H1 (cell line): ENCODE results near the gene KLHDC1. TPM values are rescaled to one million over a fixed set of nuclear protein-coding genes. Genes with fewer than 3 reads are reported as not detected.
A peak's percentile ranks its signal among the peaks of the same experiment; 100 is the strongest.

Source experiments
- CTCF ChIA-PET: fragments of 300-600 bp; sonication (Branson Sonifier 250); formaldehyde crosslinking; loops from one replicate; lab custom pipeline; 2021; ENCODE audit not compliant: partially characterized antibody; lab: Charles Lee
- POLR2A ChIA-PET: fragments of 300-600 bp; sonication (Branson Sonifier 250); formaldehyde crosslinking; loops from one replicate; lab custom pipeline; 2021; ENCODE audit warnings: inconsistent platforms; ENCODE audit not compliant: partially characterized antibody; lab: Charles Lee
- DNase-seq, 2 experiments: peaks; one replicate each; pipeline versions ENCODE4 v3.0.0 to v3.0.0-alpha.2; 2010 to 2022; ENCODE audit warnings: low spot score in 2 of 2, low read depth in 1 of 2, mixed read lengths in 1 of 2
- FAIRE-seq: peaks from 2 replicates; lab custom pipeline; 2011; peaks lifted over from hg19 to GRCh38; lab: Jason Lieb, UNC
- H2AFZ ChIP-seq: 2 replicates; pipeline ENCODE4 v1.8.1; 2012; ENCODE audit warnings: low read length, inconsistent platforms
- H2AK5ac ChIP-seq: 2 replicates; pipeline ENCODE4 v1.6.1; 2013; ENCODE audit warnings: low read depth, low read length
- H2BK120ac ChIP-seq: replicated peaks from 2 replicates; pipeline ENCODE3; 2013; ENCODE audit warnings: low read depth, low read length, inconsistent platforms
- H2BK12ac ChIP-seq: 2 replicates; pipeline ENCODE4 v1.6.1; 2013; ENCODE audit warnings: low read depth, low read length
- H2BK15ac ChIP-seq: 2 replicates; pipeline ENCODE4 v1.6.1; 2013; ENCODE audit warnings: low read length
- H2BK20ac ChIP-seq: 2 replicates; pipeline ENCODE4 v1.6.1; 2013; ENCODE audit warnings: low read length
- H2BK5ac ChIP-seq: 2 replicates; pipeline ENCODE4 v1.6.1; 2013; ENCODE audit warnings: low read depth, low read length
- H3K14ac ChIP-seq: 2 replicates; pipeline ENCODE4 v1.6.1; 2013; ENCODE audit warnings: inconsistent platforms; ENCODE audit not compliant: insufficient read length
- H3K18ac ChIP-seq: 2 replicates; pipeline ENCODE4 v1.6.1; 2013; ENCODE audit warnings: low read length; ENCODE audit errors: extremely low read depth
- H3K23ac ChIP-seq: 2 replicates; pipeline ENCODE4 v1.6.1; 2013; ENCODE audit warnings: inconsistent platforms; ENCODE audit not compliant: insufficient read length
- H3K23me2 ChIP-seq: 2 replicates; pipeline ENCODE4 v1.6.1; 2013; ENCODE audit warnings: low read depth, low read length
- H3K27ac ChIP-seq: 2 replicates; pipeline ENCODE4 v1.6.1; 2011; ENCODE audit warnings: low read depth, low read length, inconsistent platforms
- H3K27me3 ChIP-seq, 4 experiments: replicated peaks in 1 of 4; 1 replicate in 1 of 4; 2 replicates in 3 of 4; pipeline versions ENCODE4 v1.6.1 to v1.8.1; 2011 to 2013; ENCODE audit warnings: low read length in 3 of 4, mild to moderate bottlenecking in 3 of 4, inconsistent platforms in 2 of 4, mixed read lengths in 2 of 4, moderate library complexity in 1 of 4; ENCODE audit not compliant: control insufficient read depth in 3 of 4, insufficient read depth in 3 of 4; ENCODE audit errors: extremely low read depth in 1 of 4
- H3K36me3 ChIP-seq, 4 experiments: 2 replicates each; pipeline versions ENCODE4 v1.6.1 to v1.8.1; 2011 to 2013; ENCODE audit warnings: mild to moderate bottlenecking in 4 of 4, low read length in 3 of 4, moderate library complexity in 2 of 4, control low read depth in 1 of 4, inconsistent platforms in 1 of 4; ENCODE audit not compliant: insufficient read depth in 4 of 4, control insufficient read depth in 2 of 4
- H3K4ac ChIP-seq: replicated peaks from 2 replicates; pipeline ENCODE3; 2013; ENCODE audit warnings: low read length, low read depth, mixed read lengths, inconsistent platforms; ENCODE audit not compliant: insufficient read length
- H3K4me1 ChIP-seq, 4 experiments: replicated peaks in 1 of 4; 1 replicate in 1 of 4; 2 replicates in 3 of 4; pipeline versions ENCODE4 v1.6.1 to v1.8.1; 2011 to 2013; ENCODE audit warnings: low read length in 3 of 4, inconsistent platforms in 2 of 4, mixed read lengths in 1 of 4; ENCODE audit not compliant: insufficient read depth in 4 of 4, control insufficient read depth in 3 of 4
- H3K4me2 ChIP-seq, 2 experiments: 2 replicates each; pipeline versions ENCODE4 v1.6.1 to v1.8.1; 2011 to 2013; ENCODE audit warnings: low read depth in 2 of 2, low read length in 2 of 2, control low read depth in 1 of 2, inconsistent platforms in 1 of 2, mild to moderate bottlenecking in 1 of 2; ENCODE audit not compliant: insufficient read depth in 1 of 2
- H3K4me3 ChIP-seq, 4 experiments: fragments of 200-600, 300-600 bp in 1 of 4; sonication (generic), shearing (Covaris generic), sonication (Bioruptor Twin) in 1 of 4; 2 replicates each; pipeline versions ENCODE4 v1.5.1 to v1.8.1; 2011 to 2016; ENCODE audit warnings: low read length in 4 of 4, low read depth in 3 of 4, control low read depth in 2 of 4, inconsistent platforms in 2 of 4, mild to moderate bottlenecking in 2 of 4, mixed read lengths in 1 of 4, moderate library complexity in 1 of 4; ENCODE audit not compliant: insufficient read depth in 2 of 4; ENCODE audit errors: extremely low read depth in 1 of 4
- H3K56ac ChIP-seq: replicated peaks from 2 replicates; pipeline ENCODE3; 2013; ENCODE audit warnings: low read depth, mild to moderate bottlenecking, mixed read lengths, low read length, inconsistent platforms; ENCODE audit not compliant: insufficient read length
- H3K79me1 ChIP-seq: 2 replicates; pipeline ENCODE4 v1.6.1; 2013; ENCODE audit warnings: low read depth, low read length, control low read depth
- H3K79me2 ChIP-seq, 2 experiments: 2 replicates each; pipeline versions ENCODE4 v1.6.1 to v1.8.1; 2012 to 2013; ENCODE audit warnings: low read length in 2 of 2, mild to moderate bottlenecking in 2 of 2, inconsistent platforms in 1 of 2; ENCODE audit not compliant: insufficient read depth in 2 of 2, control insufficient read depth in 1 of 2
- H3K9ac ChIP-seq, 4 experiments: replicated peaks in 1 of 4; 1 replicate in 1 of 4; 2 replicates in 3 of 4; pipeline versions ENCODE4 v1.6.1 to v1.8.1; 2011 to 2013; ENCODE audit warnings: low read depth in 3 of 4, low read length in 3 of 4, control low read depth in 2 of 4, mild to moderate bottlenecking in 2 of 4, moderate library complexity in 2 of 4, inconsistent platforms in 1 of 4; ENCODE audit errors: extremely low read depth in 1 of 4
- H3K9me3 ChIP-seq, 2 experiments: 2 replicates each; pipeline versions ENCODE4 v1.6.1 to v1.8.1; 2012 to 2013; ENCODE audit warnings: mild to moderate bottlenecking in 2 of 2, moderate library complexity in 2 of 2, control low read depth in 1 of 2, inconsistent platforms in 1 of 2, low read depth in 1 of 2, low read length in 1 of 2, mixed read lengths in 1 of 2; ENCODE audit not compliant: insufficient read depth in 2 of 2
- H4K20me1 ChIP-seq, 2 experiments: replicated peaks in 1 of 2; 2 replicates each; pipeline versions ENCODE3 to v1.8.1; 2011 to 2013; ENCODE audit warnings: inconsistent platforms in 2 of 2, low read length in 2 of 2, mild to moderate bottlenecking in 1 of 2; ENCODE audit not compliant: insufficient read depth in 2 of 2, control insufficient read depth in 1 of 2
- H4K5ac ChIP-seq: 2 replicates; pipeline ENCODE4 v1.6.1; 2013; ENCODE audit warnings: low read length, low read depth, mixed read lengths, inconsistent platforms; ENCODE audit not compliant: insufficient read length
- H4K8ac ChIP-seq: 2 replicates; pipeline ENCODE4 v1.8.0; 2013; ENCODE audit warnings: mild to moderate bottlenecking, moderate library complexity, low read length, inconsistent platforms; ENCODE audit not compliant: insufficient read depth; ENCODE audit errors: extremely low read depth
- H4K91ac ChIP-seq: replicated peaks from 2 replicates; pipeline ENCODE3; 2013; ENCODE audit warnings: low read length, mixed read lengths, inconsistent platforms; ENCODE audit not compliant: insufficient read length
- BACH1 ChIP-seq: IDR thresholded peaks from 2 replicates; pipeline ENCODE4 v1.6.1; 2012; ENCODE audit warnings: low read length, improper control_type of control experiment
- BCL11A ChIP-seq, 2 experiments: IDR thresholded peaks; one replicate each; pipeline ENCODE4 v1.6.1; 2011; ENCODE audit warnings: low read depth in 2 of 2, low read length in 2 of 2, mild to moderate bottlenecking in 2 of 2
- CBX5 ChIP-seq: fragments of 300-800, 300-1000 bp; sonication (generic); IDR thresholded peaks from 2 replicates; pipeline ENCODE4 v1.7.1; 2016; ENCODE audit warnings: antibody characterized with exemption, low read length, low read depth
- CEBPB ChIP-seq: IDR thresholded peaks from 2 replicates; pipeline ENCODE4 v1.6.1; 2012; ENCODE audit warnings: low read depth, low read length
- CHD1 ChIP-seq: IDR thresholded peaks from 2 replicates; pipeline ENCODE4 v1.6.1; 2012; ENCODE audit warnings: low read depth, low read length, improper control_type of control experiment
- CREB1 ChIP-seq: IDR thresholded peaks from 2 replicates; pipeline ENCODE4 v1.6.1; 2012; ENCODE audit warnings: inconsistent platforms
- GABPA ChIP-seq: IDR thresholded peaks from 2 replicates; pipeline ENCODE4 v1.6.1; 2011; ENCODE audit warnings: mild to moderate bottlenecking, low read length, moderate library complexity, borderline replicate concordance; ENCODE audit not compliant: insufficient read depth
- HDAC2 ChIP-seq, 2 experiments: fragments of 300-600 bp in 1 of 2; sonication (generic) in 1 of 2; IDR thresholded peaks; 2 replicates each; pipeline ENCODE4 v1.6.1; 2011 to 2012; ENCODE audit warnings: low read depth in 2 of 2, low read length in 2 of 2, mild to moderate bottlenecking in 2 of 2, moderate library complexity in 2 of 2, borderline replicate concordance in 1 of 2, inconsistent platforms in 1 of 2
- MAX ChIP-seq: IDR thresholded peaks from 2 replicates; pipeline ENCODE4 v1.6.1; 2012; ENCODE audit warnings: inconsistent platforms
- POLR2AphosphoS5 ChIP-seq: IDR thresholded peaks from 2 replicates; pipeline ENCODE4 v1.6.1; 2011; ENCODE audit warnings: low read depth, low read length
- SUZ12 ChIP-seq: fragments of 200-600 bp; sonication (generic); IDR thresholded peaks from 2 replicates; pipeline ENCODE4 v1.6.1; 2012; ENCODE audit warnings: mild to moderate bottlenecking, inconsistent platforms, low read length, moderate library complexity, mixed read lengths
- TAF7 ChIP-seq: optimal IDR thresholded peaks from 2 replicates; pipeline ENCODE3; 2011; ENCODE audit warnings: low read depth, mild to moderate bottlenecking, inconsistent platforms, low read length, moderate library complexity, borderline replicate concordance
- WGBS, 2 experiments: shearing (Covaris generic) in 1 of 2; methylation state at CpG; one replicate each; pipeline versions ENCODE4 v1.1.6 to v1.1.7; 2013 to 2015; ENCODE audit warnings: low lambda C conversion rate in 2 of 2, mixed read lengths in 2 of 2, inconsistent platforms in 1 of 2, low coverage in 1 of 2, missing lambda C conversion rate in 1 of 2; ENCODE audit not compliant: insufficient replicate concordance in 2 of 2, insufficient coverage in 1 of 2, insufficient read length in 1 of 2; ENCODE audit errors: extremely low coverage in 1 of 2, missing lambda C conversion rate in 1 of 2; 5-methylcytosine and 5-hydroxymethylcytosine counted together
- polyA plus RNA-seq, 7 experiments: library from polyadenylated mRNA; depleted of rRNA in 3 of 7; stranded (reverse) in 5 of 7; unstranded in 2 of 7; fragments of >200 nt in 5 of 7; fragments of 200-250 nt in 2 of 7; gene quantifications; 1 replicate in 5 of 7; 2 replicates in 1 of 7; 4 replicates in 1 of 7; pipeline versions ENCODE4 v1.2.1 to v1.2.3, GENCODE V29; 2011 to 2013; ENCODE audit warnings: missing spikeins in 2 of 7, mixed read lengths in 2 of 7
- total RNA-seq: library from RNA; stranded (reverse); fragmentation: NEBNext Ultra II Directional; extraction: Animal tissue kit (Norgen Biotek cat#: 25700); gene quantifications from 2 replicates; pipeline ENCODE4 v1.2.1, GENCODE V29; 2021

The KLHDC1 gene
- total and polyA plus RNA-seq, 2 of the 8 experiments (the other 6 are each of a cell fraction or from before 2014, with no cell fraction given) = 0.08 TPM; not detected in 1

GRCh38 chr14:49769581-49770211 is 76.8 kb downstream of the KLHDC1 start:
- no peak overlapping the region for H2AFZ ChIP-seq
- H3K18ac ChIP-seq = no peak overlapping the region
- ChIA-PET POLR2A (interaction anchor here (0.7 to 3.5 kb wide), 8 partner anchors 7 to 347 kb away, joined by 3 to 30 read pairs (median 6); partner anchors contain the start of genes DNAAF2, KLHDC1, NEMF and VCPKMT), CTCF (interaction anchor here (0.6 to 2.8 kb wide), 7 partner anchors 18 to 135 kb away, joined by 3 to 16 read pairs (median 4); partner anchors contain the start of genes DNAAF2 and POLE2)
- H2BK12ac ChIP-seq = no peak overlapping the region
- H2BK5ac ChIP-seq = no peak overlapping the region
- no peak overlapping the region for H2AK5ac ChIP-seq
- no peak overlapping the region; the same call in 1 of the 2 replicates for H4K8ac ChIP-seq
- H3K36me3 ChIP-seq = peaks cover 3 to 15% (median 3%) of the 10 kb centered on the region in 4 experiments; a peak in 6 of 8 replicates
- H3K56ac ChIP-seq = no peak overlapping the region
- H3K27me3 ChIP-seq = no peaks in the 10 kb centered on the region
- H3K14ac ChIP-seq = no peak overlapping the region
- no peaks in the 10 kb centered on the region for H4K20me1 ChIP-seq
- H3K9me3 ChIP-seq = no peaks in the 10 kb centered on the region
- H3K4ac ChIP-seq = no peak overlapping the region
- no peak overlapping the region for H2BK120ac ChIP-seq
- peaks cover 9% of the 10 kb centered on the region; the same call in 1 of the 2 replicates for H3K79me1 ChIP-seq
- H4K91ac ChIP-seq = no peak overlapping the region
- H3K9ac ChIP-seq = peak overlapping the region in 1 of 4 experiments; percentile 13; a peak in 1 of 7 replicates
- no peak overlapping the region for H3K23ac ChIP-seq
- H3K27ac ChIP-seq = no peak overlapping the region
- no peak overlapping the region for H2BK20ac ChIP-seq
- FAIRE-seq (no peak), DNase-seq (no peak)
- 77% methylated on average over 15 of the region's 15 CpGs; no CpG with 5 or more reads in 1 of the 2 experiments for WGBS, 2 experiments
- H3K79me2 ChIP-seq = peaks cover 0 to 23% of the 10 kb centered on the region in 2 experiments; a peak in 3 of 4 replicates
- H4K5ac ChIP-seq = no peak overlapping the region
- H3K23me2 ChIP-seq = peaks cover 9% of the 10 kb centered on the region
- peak overlapping the region; percentile 88 to 90 for H3K4me2 ChIP-seq
- no peak overlapping the region for H2BK15ac ChIP-seq
- H3K4me1 ChIP-seq = peaks cover 2 to 13% (median 3%) of the 10 kb centered on the region in 4 experiments; a peak in 4 of 7 replicates
- H3K4me3 ChIP-seq = peak overlapping the region; percentile 69 to 98 (median 93); a peak in 5 of 8 replicates
- TF ChIP-seq MAX = no peak
- TF ChIP-seq SUZ12 = no peak
- no peak for TF ChIP-seq GABPA
- no peak for TF ChIP-seq CREB1
- TF ChIP-seq HDAC2 (IDR thresholded peaks at IDR 0.05; ENCODE audit: borderline replicate concordance in 1 of 2, low read depth in 2 of 2, low read length in 2 of 2) = no peak
- TF ChIP-seq POLR2AphosphoS5 = no peak
- no peak for TF ChIP-seq CEBPB
- TF ChIP-seq TAF7 = no peak
- no peak for TF ChIP-seq CBX5
- TF ChIP-seq CHD1 = no peak
- no peak for TF ChIP-seq BCL11A (IDR thresholded peaks at IDR 0.05; ENCODE audit: low read depth in 2 of 2, low read length in 2 of 2)
- TF ChIP-seq BACH1 = no peak
